H9 (cell line): ENCODE data around the gene SMTNL2. TPM values are rescaled to one million over a fixed set of nuclear protein-coding genes. Genes with fewer than 3 reads are reported as not detected.

Experiments
- DNase-seq: peaks from one replicate; pipeline ENCODE4 v3.0.0-alpha.2; 2017
- H2AFZ ChIP-seq: one replicate; pipeline ENCODE4 v1.6.1; 2013; ENCODE audit warnings: mild to moderate bottlenecking, low read length, control low read depth, moderate library complexity
- H2AK5ac ChIP-seq: 2 replicates; pipeline ENCODE4 v1.6.1; 2013; ENCODE audit warnings: low read length, control low read depth, mixed read lengths; ENCODE audit not compliant: insufficient read length
- H2BK120ac ChIP-seq: one replicate; pipeline ENCODE4 v1.6.1; 2013; ENCODE audit warnings: low read depth, mild to moderate bottlenecking, low read length, control low read depth, inconsistent platforms; ENCODE audit not compliant: poor library complexity, severe bottlenecking
- H2BK12ac ChIP-seq: 2 replicates; pipeline ENCODE4 v1.6.1; 2013; ENCODE audit warnings: low read length, control low read depth, mixed read lengths, low read depth; ENCODE audit not compliant: insufficient read length
- H2BK15ac ChIP-seq: 2 replicates; pipeline ENCODE4 v1.6.1; 2013; ENCODE audit warnings: low read depth, low read length, control low read depth
- H2BK20ac ChIP-seq: one replicate; pipeline ENCODE4 v1.6.1; 2013; ENCODE audit warnings: low read depth, mild to moderate bottlenecking, low read length, control low read depth, inconsistent platforms; ENCODE audit not compliant: poor library complexity, severe bottlenecking
- H2BK5ac ChIP-seq: 2 replicates; pipeline ENCODE4 v1.6.1; 2013; ENCODE audit warnings: low read length, control low read depth, mixed read lengths; ENCODE audit not compliant: insufficient read length
- H3K14ac ChIP-seq: 2 replicates; pipeline ENCODE4 v1.6.1; 2013; ENCODE audit warnings: low read length, control low read depth; ENCODE audit not compliant: insufficient read depth
- H3K18ac ChIP-seq: 2 replicates; pipeline ENCODE4 v1.6.1; 2013; ENCODE audit warnings: low read depth, mild to moderate bottlenecking, mixed read lengths, low read length, control low read depth; ENCODE audit not compliant: insufficient read length
- H3K23ac ChIP-seq: 2 replicates; pipeline ENCODE4 v1.6.1; 2013; ENCODE audit warnings: low read length, control low read depth, mixed read lengths, low read depth; ENCODE audit not compliant: insufficient read length
- H3K23me2 ChIP-seq: 2 replicates; pipeline ENCODE4 v1.6.1; 2013; ENCODE audit warnings: low read depth, mild to moderate bottlenecking, mixed read lengths, low read length, control low read depth; ENCODE audit not compliant: insufficient read length, poor library complexity, severe bottlenecking
- H3K27ac ChIP-seq: 2 replicates; pipeline ENCODE4 v1.5.1; 2013; ENCODE audit warnings: low read length, control low read depth, mixed read lengths, low read depth; ENCODE audit not compliant: insufficient read length
- H3K27me3 ChIP-seq: 2 replicates; pipeline ENCODE4 v1.6.1; 2013; ENCODE audit warnings: low read length, control low read depth, inconsistent platforms; ENCODE audit not compliant: insufficient read depth
- H3K4ac ChIP-seq: 2 replicates; pipeline ENCODE4 v1.6.1; 2013; ENCODE audit warnings: low read depth, mild to moderate bottlenecking, control low read depth, inconsistent platforms, low read length, moderate library complexity
- H3K4me1 ChIP-seq: 2 replicates; pipeline ENCODE4 v1.6.1; 2013; ENCODE audit warnings: low read length, control low read depth, inconsistent platforms; ENCODE audit not compliant: insufficient read depth
- H3K4me2 ChIP-seq: 2 replicates; pipeline ENCODE4 v1.6.1; 2013; ENCODE audit warnings: low read length, control low read depth, mixed read lengths; ENCODE audit not compliant: insufficient read length, insufficient read depth
- H3K56ac ChIP-seq: 2 replicates; pipeline ENCODE4 v1.6.1; 2013; ENCODE audit warnings: low read depth, mild to moderate bottlenecking, mixed read lengths, low read length, control low read depth; ENCODE audit not compliant: insufficient read length
- H3K79me1 ChIP-seq: 2 replicates; pipeline ENCODE4 v1.6.1; 2013; ENCODE audit warnings: low read depth, mild to moderate bottlenecking, moderate library complexity, low read length, control low read depth, inconsistent platforms; ENCODE audit not compliant: insufficient read depth, poor library complexity, severe bottlenecking
- H3K79me2 ChIP-seq: 2 replicates; pipeline ENCODE4 v1.6.1; 2013; ENCODE audit warnings: low read length, control low read depth, inconsistent platforms; ENCODE audit not compliant: insufficient read depth
- H3K9ac ChIP-seq: 2 replicates; pipeline ENCODE4 v1.6.1; 2013; ENCODE audit warnings: low read length, control low read depth, mixed read lengths; ENCODE audit not compliant: insufficient read length; ENCODE audit errors: extremely low read depth
- H3K9me3 ChIP-seq: one replicate; pipeline ENCODE4 v1.6.1; 2013; ENCODE audit warnings: low read depth, low read length, inconsistent platforms; ENCODE audit not compliant: control insufficient read depth
- H3T11ph ChIP-seq: one replicate; pipeline ENCODE4 v1.6.1; 2013; ENCODE audit warnings: mild to moderate bottlenecking, low read length, control low read depth, inconsistent platforms
- H4K20me1 ChIP-seq: one replicate; pipeline ENCODE4 v1.6.1; 2013; ENCODE audit not compliant: control insufficient read depth, insufficient read length, insufficient read depth
- H4K5ac ChIP-seq: 2 replicates; pipeline ENCODE4 v1.6.1; 2013; ENCODE audit warnings: low read depth, mild to moderate bottlenecking, mixed read lengths, low read length, control low read depth; ENCODE audit not compliant: insufficient read length
- H4K8ac ChIP-seq: replicated peaks from 2 replicates; pipeline ENCODE4 v1.6.1; 2013; ENCODE audit warnings: low read length, control low read depth, mixed read lengths, low read depth; ENCODE audit not compliant: insufficient read length
- H4K91ac ChIP-seq: 2 replicates; pipeline ENCODE4 v1.6.1; 2013; ENCODE audit warnings: low read depth, mild to moderate bottlenecking, moderate library complexity, mixed read lengths, low read length, control low read depth; ENCODE audit not compliant: insufficient read length
- H3K27ac Mint-ChIP-seq, 3 experiments: 2 replicates in 2 of 3; 3 replicates in 1 of 3; pipeline ENCODE4 v1.8.0; 2020 to 2021; ENCODE audit warnings: mixed read lengths in 3 of 3, mild to moderate bottlenecking in 1 of 3, moderate library complexity in 1 of 3
- H3K27me3 Mint-ChIP-seq: 2 replicates; pipeline ENCODE4 v1.8.0; 2021; ENCODE audit warnings: low read depth, mild to moderate bottlenecking, moderate library complexity, mixed read lengths
- H3K36me3 Mint-ChIP-seq, 3 experiments: 2 replicates in 2 of 3; 3 replicates in 1 of 3; pipeline ENCODE4 v1.8.0; 2020 to 2021; ENCODE audit warnings: low read depth in 3 of 3, mixed read lengths in 3 of 3; ENCODE audit not compliant: insufficient read depth in 1 of 3
- H3K4me1 Mint-ChIP-seq, 2 experiments: 2 replicates each; pipeline ENCODE4 v1.8.0; 2020; ENCODE audit warnings: mixed read lengths in 2 of 2
- H3K4me3 Mint-ChIP-seq, 2 experiments: 2 replicates in 1 of 2; 3 replicates in 1 of 2; pipeline ENCODE4 v1.8.0; 2020 to 2021; ENCODE audit warnings: mild to moderate bottlenecking in 2 of 2, mixed read lengths in 2 of 2, moderate library complexity in 1 of 2
- H3K9me3 Mint-ChIP-seq, 2 experiments: 2 replicates in 1 of 2; 3 replicates in 1 of 2; pipeline ENCODE4 v1.8.0; 2020; ENCODE audit warnings: mild to moderate bottlenecking in 2 of 2, mixed read lengths in 2 of 2, moderate library complexity in 1 of 2
- WGBS: extraction: QIAGEN DNeasy Blood & Tissue Kit; methylation state at CpG from one replicate; pipeline ENCODE4 v1.1.7; 2013; ENCODE audit warnings: missing lambda C conversion rate, low lambda C conversion rate, mixed read lengths; ENCODE audit not compliant: insufficient read length; ENCODE audit errors: extremely low coverage; 5-methylcytosine and 5-hydroxymethylcytosine counted together
- total RNA-seq: library from RNA; stranded (reverse); gene quantifications from 2 replicates; pipeline ENCODE4 v1.2.1, GENCODE V29; 2021
- TF ChIP-seq, protein P1 (sequence below): fragments of 200-600 bp; sonication (generic); conservative IDR thresholded peaks from 3 replicates; pipeline ENCODE4 v1.8.0; 2021; ENCODE audit warnings: antibody characterized with exemption, mild to moderate bottlenecking

Gene SMTNL2
- total RNA-seq, 1 experiment from 2014 or later = 0.77 TPM

DNA sequence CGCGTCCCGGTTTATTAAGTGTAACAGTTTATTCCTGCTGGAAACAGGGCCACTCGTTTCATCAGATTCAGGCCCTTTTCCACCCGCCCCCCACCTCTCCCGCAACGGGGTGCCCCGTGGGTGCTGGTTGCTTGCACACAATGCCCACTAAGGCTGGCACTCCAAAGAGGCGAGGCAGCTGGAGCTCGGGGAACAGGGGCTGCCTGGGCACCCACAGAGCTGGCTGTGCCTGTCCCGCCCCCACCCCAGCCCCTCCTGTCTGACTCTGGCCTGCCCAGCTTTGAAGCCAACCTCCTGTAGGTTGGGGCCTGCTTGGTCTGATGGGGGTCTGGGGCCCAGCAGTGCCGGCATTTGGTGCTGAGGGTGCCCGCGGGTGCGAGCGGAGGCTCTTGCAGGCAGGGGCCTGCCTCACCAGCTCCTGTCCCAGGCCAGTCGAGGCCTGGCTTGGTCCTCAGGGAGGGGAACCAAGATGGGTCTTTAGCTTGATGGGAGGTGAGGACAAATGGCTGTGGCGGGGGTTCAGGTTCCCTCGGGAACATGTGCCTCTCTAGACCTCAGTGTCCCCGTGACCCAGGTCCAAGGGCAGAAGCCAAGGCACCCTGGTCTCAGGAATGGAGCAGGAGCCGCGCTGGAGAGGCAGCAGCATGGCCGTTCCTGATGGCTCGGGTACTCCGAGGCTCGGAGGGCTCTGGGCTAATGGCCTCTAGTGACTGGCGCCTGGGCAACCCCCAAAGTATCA, 49.2 kb upstream of the SMTNL2 start:
- no peak overlapping the region for H2BK120ac ChIP-seq
- peaks cover 3% of the 10 kb centered on the region; the same call in 1 of the 2 replicates for H3K27me3 ChIP-seq
- H2BK15ac ChIP-seq = no peak overlapping the region
- no peak overlapping the region for H4K8ac ChIP-seq
- peaks cover 4 to 30% (median 11%) of the 10 kb centered on the region in 3 experiments; a peak in 5 of 7 replicates for H3K36me3 Mint-ChIP-seq
- H3K4me1 ChIP-seq = no peaks in the 10 kb centered on the region; the same call in 1 of the 2 replicates
- no peaks in the 10 kb centered on the region for H3K9me3 Mint-ChIP-seq
- no peaks in the 10 kb centered on the region for H3K23me2 ChIP-seq
- no peak for DNase-seq
- H4K5ac ChIP-seq = no peak overlapping the region
- H3K18ac ChIP-seq = no peak overlapping the region
- H3K14ac ChIP-seq = no peak overlapping the region
- no peak overlapping the region for H2AFZ ChIP-seq
- H3K4me1 Mint-ChIP-seq = peaks cover 19 to 20% of the 10 kb centered on the region in 2 experiments
- no peak overlapping the region; a peak in 1 of 5 replicates for H3K4me3 Mint-ChIP-seq
- H3K27ac ChIP-seq = no peak overlapping the region
- no peaks in the 10 kb centered on the region for H3K79me2 ChIP-seq
- no peak overlapping the region for H3K23ac ChIP-seq
- H3T11ph ChIP-seq = no peak overlapping the region
- H3K79me1 ChIP-seq = no peaks in the 10 kb centered on the region
- H3K4me2 ChIP-seq = no peak overlapping the region
- no peak overlapping the region for H3K27ac Mint-ChIP-seq
- H2BK20ac ChIP-seq = no peak overlapping the region
- H3K9me3 ChIP-seq = no peaks in the 10 kb centered on the region
- no peak overlapping the region for H2BK5ac ChIP-seq
- WGBS = no CpG with 5 or more reads among the region's 27 CpGs
- no peak overlapping the region for H2AK5ac ChIP-seq
- TF ChIP-seq, protein P1, sequence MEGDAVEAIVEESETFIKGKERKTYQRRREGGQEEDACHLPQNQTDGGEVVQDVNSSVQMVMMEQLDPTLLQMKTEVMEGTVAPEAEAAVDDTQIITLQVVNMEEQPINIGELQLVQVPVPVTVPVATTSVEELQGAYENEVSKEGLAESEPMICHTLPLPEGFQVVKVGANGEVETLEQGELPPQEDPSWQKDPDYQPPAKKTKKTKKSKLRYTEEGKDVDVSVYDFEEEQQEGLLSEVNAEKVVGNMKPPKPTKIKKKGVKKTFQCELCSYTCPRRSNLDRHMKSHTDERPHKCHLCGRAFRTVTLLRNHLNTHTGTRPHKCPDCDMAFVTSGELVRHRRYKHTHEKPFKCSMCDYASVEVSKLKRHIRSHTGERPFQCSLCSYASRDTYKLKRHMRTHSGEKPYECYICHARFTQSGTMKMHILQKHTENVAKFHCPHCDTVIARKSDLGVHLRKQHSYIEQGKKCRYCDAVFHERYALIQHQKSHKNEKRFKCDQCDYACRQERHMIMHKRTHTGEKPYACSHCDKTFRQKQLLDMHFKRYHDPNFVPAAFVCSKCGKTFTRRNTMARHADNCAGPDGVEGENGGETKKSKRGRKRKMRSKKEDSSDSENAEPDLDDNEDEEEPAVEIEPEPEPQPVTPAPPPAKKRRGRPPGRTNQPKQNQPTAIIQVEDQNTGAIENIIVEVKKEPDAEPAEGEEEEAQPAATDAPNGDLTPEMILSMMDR = no peak
- no peak overlapping the region for H2BK12ac ChIP-seq
- H3K4ac ChIP-seq = no peak overlapping the region
- H3K27me3 Mint-ChIP-seq = peaks cover 50% of the 10 kb centered on the region
- H4K20me1 ChIP-seq = peaks cover 4% of the 10 kb centered on the region
- H3K9ac ChIP-seq = no peak overlapping the region
- H3K56ac ChIP-seq = no peak overlapping the region
- no peak overlapping the region for H4K91ac ChIP-seq
